Sigmoid colon (tissue), 7 donors: ENCODE results near the gene SERPINH1. TPM values are rescaled to one million over a fixed set of nuclear protein-coding genes. Genes with fewer than 3 reads are reported as not detected.

Experiments
- DNase-seq: peaks from one replicate; pipeline ENCODE4 v3.0.0-alpha.2; 2019
- H3K27ac ChIP-seq, 4 donors: fragments of 200-600 bp; sonication (generic); one replicate each; pipeline ENCODE4 v1.5.1; 2016 to 2019; ENCODE audit warnings: mild to moderate bottlenecking in 1 of 4
- H3K27me3 ChIP-seq, 3 donors: fragments of 200-600 bp; sonication (generic); one replicate each; pipeline ENCODE4 v1.5.1; 2019; ENCODE audit warnings: mild to moderate bottlenecking in 1 of 3
- H3K36me3 ChIP-seq, 4 donors: fragments of 200-600 bp; sonication (generic); one replicate each; pipeline ENCODE4 v1.5.1; 2016 to 2019
- H3K4me1 ChIP-seq, 4 donors: fragments of 200-600 bp; sonication (generic); one replicate each; pipeline ENCODE4 v1.5.1; 2017 to 2019
- H3K4me3 ChIP-seq, 4 donors: fragments of 200-600 bp; sonication (generic); one replicate each; pipeline ENCODE4 v1.5.1; 2017 to 2019; ENCODE audit warnings: mild to moderate bottlenecking in 2 of 4, moderate library complexity in 1 of 4
- H3K9me3 ChIP-seq, 4 donors: fragments of 200-600 bp in 3 of 4; sonication (generic) in 3 of 4; one replicate each; pipeline versions ENCODE4 v1.5.1 to v1.6.1; 2013 to 2019
- CTCF ChIP-seq, 4 experiments: fragments of 450-650 bp in 3 of 4; fragments of 200-600 bp in 1 of 4; IDR thresholded peaks; one replicate each; pipeline ENCODE4 v1.5.1; 2016 to 2019; ENCODE audit warnings: antibody characterized with exemption in 4 of 4, mild to moderate bottlenecking in 3 of 4, moderate library complexity in 2 of 4
- EP300 ChIP-seq, 4 donors: sonication (generic); formaldehyde crosslinking; IDR thresholded peaks; one replicate each; pipeline ENCODE4 v1.6.1; 2017; ENCODE audit warnings: antibody characterized with exemption in 4 of 4
- POLR2A ChIP-seq, 2 donors: fragments of 450-650 bp; IDR thresholded peaks; one replicate each; pipeline ENCODE4 v1.6.1; 2016; ENCODE audit warnings: antibody characterized with exemption in 2 of 2, mild to moderate bottlenecking in 2 of 2, moderate library complexity in 2 of 2
- POLR2AphosphoS5 ChIP-seq, 4 donors: sonication (generic); formaldehyde crosslinking; IDR thresholded peaks; one replicate each; pipeline ENCODE4 v1.6.1; 2017; ENCODE audit warnings: antibody characterized with exemption in 4 of 4
- WGBS, 2 donors: extraction: QIAGEN DNeasy Blood & Tissue Kit; methylation state at CpG; one replicate each; pipeline ENCODE4 v1.1.7; 2013; 5-methylcytosine and 5-hydroxymethylcytosine counted together
- intact Hi-C: fragments of 100-400 bp; cut with DNase I; formaldehyde crosslinking; loops from one replicate; pipeline ENCODE4 v1.15.1; 2023
- polyA plus RNA-seq, 3 donors: library from polyadenylated mRNA; stranded (reverse); fragments of 200-250 nt; gene quantifications; one replicate each; pipeline ENCODE4 v1.2.3, GENCODE V29; 2013
- total RNA-seq, 4 donors: library from RNA; depleted of rRNA; stranded (reverse); fragments of >200 nt; gene quantifications; one replicate each; pipeline ENCODE4 v1.1.0, GENCODE V29; 2016
- donor health status: healthy with polysubstance abuse.
- donor health status: Bipolar disorder and iron deficiency.
- donor health status: healthy.

The SERPINH1 gene
- total and polyA plus RNA-seq, 7 donors = 12.0 to 201 (median 151) TPM

GRCh38 chr11:75549370-75549958, 12.6 kb upstream of the SERPINH1 start:
- H3K9me3 ChIP-seq = no peaks in the 10 kb centered on the region
- TF ChIP-seq POLR2AphosphoS5 (IDR thresholded peaks at IDR 0.05) = no peak
- TF ChIP-seq EP300 (IDR thresholded peaks at IDR 0.05) = no peak
- TF ChIP-seq CTCF (IDR thresholded peaks at IDR 0.05) = no peak
- no peak for TF ChIP-seq POLR2A (IDR thresholded peaks at IDR 0.05)
- no peak overlapping the region for H3K27ac ChIP-seq
- no peaks in the 10 kb centered on the region for H3K27me3 ChIP-seq
- 89 to 90% methylated on average over 5 of the region's 5 CpGs for WGBS, 2 donors
- peaks cover 0 to 23% (median 16%) of the 10 kb centered on the region in 4 donors for H3K4me1 ChIP-seq
- no peak overlapping the region for H3K4me3 ChIP-seq
- intact Hi-C loops = loop anchor here (5.0 kb wide), 2 partner anchors 118 to 218 kb away; partner anchors contain the start of genes DGAT2 and MAP6
- DNase-seq = no peak
- H3K36me3 ChIP-seq = no peaks in the 10 kb centered on the region

GRCh38 chr11:75553182-75553581, 8.9 kb upstream of the SERPINH1 start:
- Histone ChIP-seq H3K9me3 (no peaks in the 10 kb centered on the region), H3K27ac (peak overlapping the region; percentile 92 to 100 (median 99)), H3K4me3 (no peak overlapping the region), H3K36me3 (no peaks in the 10 kb centered on the region), H3K27me3 (no peaks in the 10 kb centered on the region), H3K4me1 (peaks cover 0 to 43% (median 40%) of the 10 kb centered on the region in 4 donors)
- WGBS, 2 donors = 80 to 89% methylated on average over 6 of the region's 6 CpGs
- TF ChIP-seq CTCF (IDR thresholded peaks at IDR 0.05) (no peak), POLR2A (IDR thresholded peaks at IDR 0.05) (no peak), POLR2AphosphoS5 (IDR thresholded peaks at IDR 0.05) (no peak), EP300 (IDR thresholded peaks at IDR 0.05) (no peak)
- intact Hi-C loops = no loop called here
- peak; percentile 68 for DNase-seq

GRCh38 chr11:75553889-75554257, 8.2 kb upstream of the SERPINH1 start:
- no peak for DNase-seq
- Histone ChIP-seq H3K4me1 (peaks cover 0 to 49% (median 47%) of the 10 kb centered on the region in 4 donors), H3K27me3 (no peaks in the 10 kb centered on the region), H3K36me3 (no peaks in the 10 kb centered on the region), H3K27ac (peak overlapping the region; percentile 92 to 100 (median 99)), H3K9me3 (no peaks in the 10 kb centered on the region), H3K4me3 (no peak overlapping the region)
- TF ChIP-seq EP300 (IDR thresholded peaks at IDR 0.05) (no peak), CTCF (IDR thresholded peaks at IDR 0.05) (no peak), POLR2A (IDR thresholded peaks at IDR 0.05) (no peak), POLR2AphosphoS5 (IDR thresholded peaks at IDR 0.05) (no peak)
- 56 to 85% methylated on average over 1 of the region's 1 CpG for WGBS, 2 donors
- intact Hi-C loops = no loop called here

- Histone ChIP-seq H3K27me3 (no peaks in the 10 kb centered on the region), H3K27ac (peak overlapping the region; percentile 92 to 100 (median 99)), H3K4me1 (peaks cover 0 to 55% (median 52%) of the 10 kb centered on the region in 4 donors), H3K36me3 (no peaks in the 10 kb centered on the region), H3K4me3 (peak overlapping the region in 2 of 4 donors; percentile 16 to 26), H3K9me3 (no peaks in the 10 kb centered on the region)
- DNase-seq = peak; percentile 99
- TF ChIP-seq EP300 (IDR thresholded peaks at IDR 0.05) (peak in 2 of 4 donors; percentile 80 to 86), CTCF (IDR thresholded peaks at IDR 0.05) (no peak), POLR2A (IDR thresholded peaks at IDR 0.05) (peak in 1 of 2 donors; percentile 50), POLR2AphosphoS5 (IDR thresholded peaks at IDR 0.05) (peak; percentile 88 to 98 (median 90))
- 70 to 74% methylated on average over 21 of the region's 21 CpGs for WGBS, 2 donors
- intact Hi-C loops = loop anchor here (5.0 kb wide), 1 partner anchor 217 kb away; no protein-coding TSS in a partner anchor
These were observed 7.6 kb upstream of the SERPINH1 start for GRCh38 chr11:75554258-75555022.
